ENCODE measurements around the gene KRTAP5-5.
"Not testable (repeated sequence)": the region's sequence is repeated elsewhere in the genome, so short reads cannot be mapped to it uniquely, and the experiment has no call there.

Gene KRTAP5-5

DNA sequence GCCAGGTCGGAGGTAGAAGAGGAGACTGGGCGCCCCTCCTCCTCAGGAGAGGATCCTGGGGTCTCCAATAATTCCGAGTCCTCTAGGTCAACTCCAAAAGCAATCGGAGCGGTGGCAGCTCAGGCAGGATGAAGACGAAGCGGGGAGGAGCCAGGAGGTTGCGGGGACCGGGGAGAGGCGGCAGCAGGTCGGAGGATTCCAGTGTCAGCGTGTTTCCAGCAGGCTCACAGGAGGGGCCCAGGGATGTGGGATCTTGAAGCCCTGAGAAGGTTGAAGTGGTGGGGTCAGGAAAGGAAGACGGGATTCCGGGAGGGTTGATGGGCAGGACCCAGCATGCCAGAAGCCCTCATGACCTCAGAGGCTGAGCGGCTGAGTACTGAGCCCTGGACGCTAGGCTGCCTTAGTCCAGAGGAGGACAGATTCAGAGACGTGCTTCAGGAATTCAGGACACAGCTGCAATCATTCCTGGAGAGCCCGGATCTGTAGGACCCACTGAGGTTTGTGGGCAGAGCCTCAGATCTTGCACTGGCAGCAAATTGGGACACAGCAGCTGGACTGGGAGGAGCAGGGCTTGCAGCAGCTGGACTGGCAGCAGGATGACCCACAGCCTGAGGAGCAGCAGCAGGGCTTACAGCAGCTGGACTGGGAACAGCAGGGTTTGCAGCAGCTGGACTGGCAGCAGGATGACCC, 22.3 kb upstream of the KRTAP5-5 start:
- not testable (repeated sequence) for DNase-seq (ENCODE audit: low read depth)

DNA sequence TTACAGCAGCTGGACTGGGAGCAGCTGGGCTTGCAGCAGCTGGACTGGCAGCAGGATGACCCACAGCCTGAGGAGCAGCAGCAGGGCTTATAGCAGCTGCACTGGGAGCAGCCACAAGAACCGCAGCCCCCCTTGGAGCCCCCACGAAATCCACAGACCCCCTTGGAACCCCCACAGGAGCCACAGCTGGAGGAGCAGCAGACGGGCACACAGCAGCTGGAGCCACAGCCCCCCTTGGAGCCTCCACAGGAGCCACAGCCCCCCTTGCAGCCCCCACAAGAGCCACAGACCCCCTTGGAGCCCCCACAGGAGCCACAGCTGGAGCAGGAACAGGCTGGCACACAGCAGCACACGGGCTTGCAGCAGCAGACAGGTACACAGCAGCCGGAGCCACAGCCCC, 21.7 kb upstream of the KRTAP5-5 start:
- DNase-seq (ENCODE audit: low read depth) = not testable (repeated sequence)

DNA sequence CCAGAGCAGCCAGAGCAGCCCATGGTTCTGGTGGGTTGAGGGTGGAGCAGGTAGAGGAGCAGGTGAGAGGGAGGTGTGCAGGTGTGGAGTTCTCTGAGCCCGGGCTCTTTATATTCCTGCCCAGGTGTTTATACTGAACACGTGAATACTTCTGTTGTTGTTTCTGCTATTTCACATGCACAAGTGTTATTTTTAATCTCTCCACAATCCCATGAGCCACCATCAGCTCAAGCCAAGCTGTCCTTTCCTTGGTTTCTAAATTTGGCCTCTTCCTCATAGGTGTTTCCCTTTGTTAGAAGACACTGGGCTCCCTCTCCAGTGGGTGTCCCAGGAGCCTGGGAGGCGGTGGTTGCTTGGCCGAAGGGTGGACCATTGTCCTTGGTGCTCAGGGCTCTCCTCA, 21.2 kb upstream of the KRTAP5-5 start, which contains the start of gene KRTAP5-3:
Gene KRTAP5-3 (minus strand): TSS at position 101 of the 400 bp plus-strand sequence. CDS start 78 bp downstream, at position 23.
- no peak for DNase-seq (ENCODE audit: low read depth)

DNA sequence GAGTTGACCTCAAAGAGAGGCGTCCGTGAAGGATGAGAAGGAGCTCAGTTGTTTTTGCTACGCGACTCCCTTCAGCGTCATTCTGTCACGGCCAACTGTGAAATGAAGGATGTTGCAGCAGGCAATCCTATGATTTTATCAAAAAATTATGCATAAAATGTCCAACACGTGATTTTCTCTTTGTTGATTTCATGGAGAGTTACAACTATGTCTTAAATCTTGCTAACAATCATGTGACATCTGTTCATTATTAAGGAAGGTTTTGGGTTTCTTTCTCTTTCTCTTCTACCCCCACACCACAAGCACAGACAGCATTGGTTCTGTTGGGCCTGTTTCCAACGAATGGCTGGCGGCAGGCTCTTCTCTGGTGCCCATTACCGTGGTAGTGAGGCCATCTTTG, 11.3 kb upstream of the KRTAP5-5 start:
- DNase-seq (ENCODE audit: low read depth) = no peak

DNA sequence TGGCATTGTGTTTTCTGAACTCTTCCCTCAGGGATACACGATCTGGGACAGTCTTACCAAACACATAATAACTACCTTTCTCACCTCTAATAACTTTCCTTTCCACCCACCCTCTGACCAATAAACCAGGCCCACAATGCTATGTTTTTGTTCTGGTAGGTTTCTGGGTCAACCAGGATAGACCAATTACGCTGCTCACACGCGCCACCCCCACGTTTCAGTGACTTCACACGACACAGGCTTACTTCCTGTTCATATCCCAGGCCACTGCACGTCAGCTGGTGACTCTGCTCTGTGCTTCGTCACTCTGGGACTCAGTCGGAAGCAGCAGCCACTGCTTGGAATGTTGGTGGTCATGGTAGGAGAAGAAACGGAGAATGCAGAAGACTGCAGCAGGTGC, 10.1 kb upstream of the KRTAP5-5 start:
- DNase-seq (ENCODE audit: low read depth) = no peak

DNA sequence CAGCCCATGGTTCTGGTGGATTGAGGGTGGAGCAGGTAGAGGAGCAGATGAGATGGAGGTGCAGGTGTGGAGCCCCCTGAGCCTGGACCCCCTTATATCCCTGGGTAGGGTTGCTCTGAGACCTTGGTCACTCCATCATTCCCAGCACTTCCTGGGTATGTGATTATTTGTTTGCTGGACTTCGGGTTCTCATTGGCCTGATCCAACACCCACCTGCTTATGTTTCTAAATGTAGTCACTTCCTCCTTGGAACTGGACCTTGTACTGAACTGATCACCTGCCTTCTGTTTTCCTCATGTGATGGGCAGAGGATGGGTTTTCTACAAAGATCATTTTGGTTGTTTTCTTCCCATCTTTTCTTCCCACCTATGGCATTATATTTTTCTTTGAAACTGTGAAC, 7.5 kb upstream of the KRTAP5-5 start, which contains the start of gene KRTAP5-4:
Gene KRTAP5-4 (minus strand): TSS at position 53 of the 400 bp plus-strand sequence. CDS start 45 bp downstream, at position 8.
- DNase-seq (ENCODE audit: low read depth) = no peak

DNA sequence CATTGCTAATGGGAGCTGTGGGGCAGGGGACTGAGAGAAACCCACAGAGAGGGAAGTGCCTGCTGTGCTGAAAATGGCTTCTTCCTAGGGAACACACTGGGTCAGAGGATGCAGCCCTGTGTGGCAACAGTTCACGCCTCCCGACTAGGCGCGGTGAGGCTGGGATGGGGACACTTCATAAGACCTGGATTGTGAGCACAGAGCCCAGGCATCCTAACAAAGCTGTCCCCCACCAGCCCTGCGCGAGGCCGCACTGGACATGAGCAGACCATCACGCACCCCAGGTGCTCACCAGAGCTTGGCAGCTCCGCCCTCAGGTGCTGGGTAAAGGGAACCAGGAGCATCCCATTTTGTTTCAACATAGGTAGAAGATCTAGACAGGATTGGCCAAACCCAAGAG, 5.9 kb upstream of the KRTAP5-5 start:
- no peak for DNase-seq (ENCODE audit: low read depth)

DNA sequence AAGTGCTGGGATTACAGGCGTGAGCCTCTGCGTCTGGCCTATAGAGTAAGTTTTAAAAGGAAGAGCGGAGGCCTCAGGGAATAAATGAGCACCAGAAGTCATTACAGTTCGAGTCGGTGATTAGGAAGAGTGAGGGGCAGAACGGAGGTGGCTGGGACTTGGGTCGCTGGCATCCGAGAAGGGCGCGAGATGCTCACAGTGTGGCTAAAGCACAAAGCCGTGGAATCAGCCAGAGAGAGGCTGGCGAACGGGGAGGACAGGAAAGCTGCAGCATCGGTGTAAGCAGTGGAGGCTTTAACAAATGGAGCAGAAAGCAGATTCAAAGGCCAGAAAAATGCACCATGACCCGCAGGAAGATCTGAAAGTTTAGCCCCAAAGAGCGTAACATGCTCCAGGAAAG, 5.0 kb upstream of the KRTAP5-5 start:
- DNase-seq (ENCODE audit: low read depth) = no peak

DNA sequence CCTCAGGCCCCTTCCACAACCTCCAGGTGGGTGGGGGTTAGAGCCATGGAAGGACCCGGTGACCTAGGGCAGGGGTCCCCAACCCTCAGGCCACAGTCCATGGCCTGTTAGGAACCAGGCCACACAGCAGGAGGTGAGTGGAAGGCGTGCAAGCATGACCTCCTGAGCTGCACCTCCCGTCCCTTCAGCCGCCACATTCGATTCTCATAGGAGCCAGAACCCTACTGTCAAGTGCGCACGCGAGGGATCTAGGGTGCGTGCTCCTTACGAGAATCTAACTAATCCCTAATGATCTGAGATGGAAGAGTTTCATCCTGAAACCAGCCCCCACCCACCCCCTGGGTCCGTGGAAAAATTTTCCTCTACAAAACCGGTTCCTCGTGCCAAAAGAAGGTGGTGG, 4.0 kb upstream of the KRTAP5-5 start:
- no peak for DNase-seq (ENCODE audit: low read depth)

DNA sequence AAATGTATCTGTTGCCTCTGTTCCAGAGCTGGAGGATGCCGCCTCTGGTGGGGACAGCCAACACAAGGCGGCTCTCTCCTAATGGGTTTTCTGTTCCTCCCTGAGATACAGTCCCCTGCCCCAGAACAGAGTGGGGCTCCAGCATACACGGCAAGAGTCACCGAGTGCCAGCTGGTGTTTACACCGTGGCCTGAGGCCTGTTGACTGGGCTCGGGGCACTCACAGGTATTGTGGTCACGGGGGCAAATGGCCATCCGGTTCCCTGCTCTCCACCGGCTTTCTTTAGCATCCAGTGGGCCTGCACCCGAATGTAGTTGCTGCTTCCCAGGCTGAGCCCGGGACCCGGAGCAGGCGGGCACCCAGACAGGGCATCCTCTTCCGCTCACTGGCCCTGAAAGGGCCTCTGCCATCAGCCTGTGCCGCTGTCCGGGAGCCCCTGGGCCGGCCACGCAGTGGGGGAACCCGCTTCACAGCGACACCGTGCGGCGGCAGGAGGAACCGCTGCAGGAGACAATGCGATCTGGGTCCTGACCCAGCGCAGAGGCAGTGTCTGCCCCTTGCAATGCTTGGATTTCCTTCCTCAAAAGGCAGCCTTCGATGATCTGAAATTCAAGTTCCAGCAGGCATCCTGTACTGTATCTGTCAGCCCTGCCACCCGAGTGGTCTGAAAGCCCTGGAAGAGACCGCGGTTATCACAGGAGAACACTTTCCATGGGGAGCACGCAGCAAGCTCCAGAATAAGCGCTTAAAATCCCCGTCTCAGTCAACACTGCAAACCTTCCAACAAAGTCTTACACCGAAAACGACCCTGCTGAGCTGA, 859 bp upstream of the KRTAP5-5 start:
- DNase-seq (ENCODE audit: low read depth) = peak; percentile 26

DNA sequence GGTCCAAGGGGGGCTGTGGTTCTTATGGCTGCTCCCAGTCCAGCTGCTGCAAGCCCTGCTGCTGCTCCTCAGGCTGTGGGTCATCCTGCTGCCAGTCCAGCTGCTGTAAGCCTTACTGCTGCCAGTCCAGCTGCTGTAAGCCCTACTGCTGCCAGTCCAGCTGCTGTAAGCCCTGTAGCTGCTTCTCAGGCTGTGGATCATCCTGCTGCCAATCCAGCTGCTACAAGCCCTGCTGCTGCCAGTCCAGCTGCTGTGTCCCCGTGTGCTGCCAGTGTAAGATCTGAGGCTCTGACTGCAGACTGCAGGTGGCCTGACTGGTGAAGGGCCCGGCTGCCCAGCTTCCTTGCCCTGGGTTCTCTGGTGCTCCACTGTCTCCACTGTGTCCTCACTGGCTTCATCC, 696 bp downstream of the KRTAP5-5 start:
- no peak for DNase-seq (ENCODE audit: low read depth)

DNA sequence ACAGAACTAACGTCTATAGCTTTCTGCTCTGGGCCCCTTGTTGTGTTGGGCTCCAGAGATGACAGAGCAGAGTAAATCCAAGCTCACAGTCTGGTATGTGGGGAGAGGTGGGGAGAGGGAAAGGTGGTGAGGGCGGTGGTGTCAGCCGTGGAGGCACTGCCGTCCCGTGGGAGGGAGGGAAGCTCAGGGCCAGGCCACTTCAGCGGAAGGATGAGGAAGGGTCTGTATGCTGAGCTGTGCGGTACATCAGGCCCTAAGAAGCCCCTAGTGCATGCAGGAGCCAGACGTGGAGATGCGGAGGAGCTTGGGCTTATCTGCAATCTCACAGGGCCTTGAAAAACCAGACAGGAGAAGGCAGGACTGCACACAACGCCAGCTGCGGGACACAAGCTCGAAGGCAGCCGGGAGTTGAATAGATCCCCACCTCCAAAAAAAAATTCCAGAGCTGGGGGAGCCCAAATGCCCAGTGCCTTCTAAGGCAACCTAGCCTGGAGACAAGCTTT, 1.5 kb downstream of the KRTAP5-5 start:
- DNase-seq (ENCODE audit: low read depth) = no peak

DNA sequence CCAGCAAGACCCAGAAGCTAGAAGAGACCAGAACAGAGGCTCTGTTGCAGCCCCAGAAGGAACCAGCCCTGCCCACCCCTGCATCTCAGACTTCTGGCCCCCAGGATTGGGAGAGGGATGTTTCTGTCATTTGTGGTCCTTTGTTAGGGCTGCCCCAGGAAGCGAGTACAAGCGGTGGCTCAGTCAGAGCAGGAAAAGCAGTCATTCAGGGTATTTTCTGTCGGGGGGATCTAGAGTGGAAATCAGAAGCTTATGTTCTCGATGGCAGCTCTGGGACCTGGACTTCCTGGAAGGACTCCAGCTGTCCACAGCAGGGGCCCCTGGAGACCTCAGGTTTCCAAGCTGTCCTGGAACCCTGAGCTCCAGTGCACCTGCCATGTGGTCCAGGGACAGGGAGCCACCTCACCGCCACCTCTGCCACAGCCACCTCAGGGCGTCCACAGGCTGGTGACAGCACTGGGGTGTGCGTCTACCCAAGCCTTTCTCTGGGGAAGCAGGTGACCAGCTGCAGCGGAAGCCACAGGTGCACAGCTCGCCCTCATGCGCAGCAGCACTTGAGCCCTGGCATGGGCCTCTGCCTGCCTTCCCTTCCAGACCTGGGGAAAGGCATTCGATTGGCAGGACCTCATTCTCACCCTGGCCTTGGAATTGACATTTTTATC, 2.6 kb downstream of the KRTAP5-5 start:
- no peak for DNase-seq (ENCODE audit: low read depth)

DNA sequence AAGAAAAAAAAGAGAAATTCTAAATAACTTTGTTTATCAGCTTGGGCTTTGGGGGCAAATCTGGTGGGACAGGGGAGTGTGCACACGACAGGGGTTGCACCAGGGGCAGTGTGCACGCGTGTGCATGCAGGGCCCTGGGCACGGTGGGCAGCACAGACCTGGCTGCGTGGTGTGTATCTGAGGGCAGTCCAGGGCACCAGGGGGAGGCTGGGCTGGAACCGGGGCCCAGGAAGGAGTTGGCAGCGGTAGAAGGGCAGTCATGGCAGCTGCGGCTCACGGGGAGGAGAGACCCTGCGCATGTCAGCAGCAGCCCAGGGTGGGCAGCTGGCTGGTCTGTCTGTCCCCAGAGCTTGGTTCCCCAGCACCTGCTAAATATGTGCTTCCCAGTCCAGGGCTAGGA, 4.3 kb downstream of the KRTAP5-5 start:
- DNase-seq (ENCODE audit: low read depth) = no peak

DNA sequence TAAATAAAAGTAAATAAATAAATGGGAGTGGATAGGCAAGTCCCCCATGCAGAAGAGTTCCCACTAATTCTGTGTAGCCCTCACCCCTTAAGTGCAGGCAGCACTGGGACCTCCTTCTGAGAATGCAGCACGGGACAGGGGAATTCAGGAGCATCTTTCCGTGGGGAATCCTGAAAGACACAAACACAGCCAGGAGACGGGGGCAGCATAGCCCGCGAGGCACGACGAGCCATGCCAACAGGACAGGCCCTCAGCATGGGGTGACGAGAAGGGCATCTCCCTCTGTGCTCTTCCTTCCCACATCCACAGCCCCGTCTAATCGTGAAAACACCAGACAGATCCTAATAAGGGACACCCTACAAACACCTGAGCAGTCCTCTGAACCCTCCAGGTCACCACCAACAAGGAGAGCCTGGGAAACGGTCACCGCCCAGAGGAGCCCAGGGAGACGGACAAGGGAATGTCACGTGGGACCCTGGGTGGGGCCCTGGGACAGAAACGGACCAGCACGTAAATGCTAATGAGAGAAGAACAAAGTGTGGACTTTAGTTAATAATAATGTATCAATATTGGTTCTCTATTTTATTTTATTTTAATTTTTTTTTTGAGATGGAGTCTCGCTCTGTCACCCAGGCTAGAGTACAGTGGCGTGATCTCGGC, 6.8 kb downstream of the KRTAP5-5 start:
- no peak for DNase-seq (ENCODE audit: low read depth)

DNA sequence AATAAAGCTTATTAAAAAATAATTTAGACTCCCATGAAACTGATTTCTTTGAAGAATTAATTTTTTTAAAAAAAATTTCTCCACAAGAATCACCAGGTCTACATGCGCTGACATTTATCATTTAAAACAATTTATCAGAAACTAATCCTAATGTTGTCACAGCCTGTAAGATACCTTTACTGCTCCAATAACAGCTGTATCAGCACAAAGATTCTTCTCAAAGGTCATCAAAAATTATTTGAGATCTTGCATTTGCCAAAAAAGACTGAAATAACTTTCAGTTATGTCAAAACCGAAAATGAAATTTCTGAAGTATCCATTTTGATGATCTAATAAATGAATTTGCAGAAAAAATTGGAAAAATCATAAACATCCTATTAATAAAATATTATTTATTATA, 8.1 kb downstream of the KRTAP5-5 start:
- no peak for DNase-seq (ENCODE audit: low read depth)

DNA sequence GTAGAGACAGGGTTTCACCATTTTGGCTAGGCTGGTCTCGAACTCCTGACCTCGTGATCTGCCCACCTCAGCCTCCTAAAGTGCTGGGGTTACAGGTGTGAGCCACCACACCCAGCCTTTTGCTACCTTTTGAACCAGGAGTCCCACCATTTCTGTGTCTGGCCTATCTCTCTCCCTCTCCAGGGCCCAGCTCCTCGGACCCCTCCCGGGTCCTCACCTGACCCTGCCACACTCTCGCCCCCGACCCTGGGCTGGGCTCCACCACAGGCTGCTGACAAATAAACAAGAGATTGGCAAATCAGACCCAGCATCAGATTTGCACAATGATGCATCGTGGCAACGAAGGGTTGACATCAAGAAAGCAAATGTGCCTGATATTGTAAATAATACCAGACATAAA, 8.8 kb downstream of the KRTAP5-5 start:
- DNase-seq (ENCODE audit: low read depth) = no peak

DNA sequence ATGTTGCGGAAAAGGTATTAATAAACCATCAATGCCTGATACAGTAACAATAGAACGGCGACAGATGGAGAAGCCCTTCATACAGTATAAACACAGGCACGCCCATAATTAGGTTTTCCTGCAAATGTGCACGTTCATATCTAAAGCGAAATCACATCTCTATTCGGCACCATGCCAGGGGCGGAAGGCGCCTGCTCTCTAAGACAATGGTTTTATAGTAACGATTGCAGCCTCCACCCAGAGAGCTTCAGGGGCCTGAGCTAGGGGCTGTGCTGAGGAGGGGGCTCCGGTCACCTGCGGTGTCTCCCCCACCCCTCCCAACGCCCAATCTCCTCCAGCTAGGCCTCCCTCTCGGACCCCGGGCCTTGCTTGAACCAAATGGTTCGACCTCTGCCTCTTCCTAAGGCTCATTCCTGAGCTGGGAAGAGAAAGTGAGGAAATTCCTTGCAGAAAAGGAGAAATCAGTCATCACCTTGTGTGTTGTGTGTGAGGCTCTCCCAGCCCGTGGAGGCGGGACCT, 9.6 kb downstream of the KRTAP5-5 start:
- no peak for DNase-seq (ENCODE audit: low read depth)

DNA sequence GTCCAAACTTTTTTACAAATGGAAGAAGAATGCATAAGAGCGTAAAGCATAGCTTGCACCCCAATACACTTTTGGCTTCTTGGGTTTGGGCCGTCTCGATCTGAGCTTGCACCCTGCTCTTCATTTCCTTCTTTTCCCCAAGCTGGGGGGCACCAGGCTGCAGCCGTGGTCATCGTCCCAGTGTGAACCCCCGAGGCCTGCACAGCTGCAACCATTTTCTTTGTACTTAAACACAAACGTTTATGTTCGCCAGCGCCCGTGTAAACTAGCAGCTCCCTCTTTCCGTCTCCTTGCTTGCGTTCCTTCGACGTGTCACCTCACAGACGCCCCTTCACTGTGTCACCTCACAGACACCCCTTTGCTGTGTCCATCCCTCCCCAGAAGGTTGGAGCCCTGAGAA, 10.1 kb downstream of the KRTAP5-5 start:
- no peak for DNase-seq (ENCODE audit: low read depth)

DNA sequence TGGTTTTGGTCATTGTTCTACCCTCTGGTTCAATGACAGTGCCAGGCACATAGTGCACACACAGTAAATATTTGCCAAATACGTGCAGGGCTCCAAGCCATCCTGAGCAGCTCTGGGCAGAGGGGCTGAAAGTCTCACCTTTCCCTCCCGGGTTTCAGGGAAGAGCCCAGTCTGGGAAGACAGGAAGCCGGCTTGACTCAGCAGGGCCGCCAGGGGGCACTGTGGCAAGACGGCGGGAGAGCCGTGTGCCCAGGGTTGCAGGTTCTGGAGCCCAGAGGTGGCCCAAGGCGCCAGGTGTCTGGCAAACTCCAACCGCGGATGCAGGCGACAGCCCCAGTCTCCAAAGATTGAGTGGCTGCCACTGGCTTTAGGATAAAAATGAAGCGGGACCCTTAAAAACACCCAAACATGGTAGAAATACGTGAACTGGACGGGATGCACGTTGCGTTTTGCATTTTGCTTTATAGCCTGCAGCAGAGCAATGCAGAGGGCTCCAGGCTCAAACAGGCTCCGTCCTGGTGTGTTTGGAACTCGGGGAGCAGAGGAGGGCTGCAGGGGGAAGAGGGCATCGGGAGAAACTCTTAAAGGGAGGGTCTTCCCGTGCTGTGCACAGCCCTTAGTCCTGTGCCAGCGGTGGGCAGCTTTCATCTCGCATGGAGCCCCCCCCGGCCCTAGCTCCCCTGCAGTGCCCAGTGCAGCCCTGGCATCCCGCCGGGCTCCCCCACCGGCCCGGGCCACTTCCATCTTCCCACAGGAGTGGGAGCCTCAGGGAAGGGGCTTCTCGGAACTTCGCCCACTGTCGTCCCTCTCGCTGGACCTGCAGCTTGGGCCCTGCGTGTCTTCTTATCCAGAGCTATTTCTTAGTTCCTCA, 10.7 kb downstream of the KRTAP5-5 start:
- no peak for DNase-seq (ENCODE audit: low read depth)

DNA sequence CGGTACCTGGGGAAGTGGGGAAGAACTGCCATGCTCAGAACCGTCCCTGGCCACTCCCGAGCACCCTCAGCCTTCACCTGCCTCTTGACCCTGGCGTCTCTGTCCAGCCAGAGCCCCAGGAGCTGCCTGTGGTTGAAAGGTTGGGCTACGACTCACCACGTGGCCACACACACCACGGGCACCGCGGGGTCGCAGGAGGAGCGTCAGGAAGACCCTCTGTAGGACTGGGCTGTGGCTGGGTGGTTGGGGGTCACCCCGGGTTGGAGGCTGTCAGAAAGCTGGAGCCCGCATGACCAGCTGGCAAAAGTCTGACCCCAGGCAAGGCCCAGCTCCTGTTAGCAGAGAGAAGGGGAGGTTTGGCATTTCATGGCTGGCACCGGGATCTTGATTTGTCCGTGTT, 11.5 kb downstream of the KRTAP5-5 start:
- no peak for DNase-seq (ENCODE audit: low read depth)
